DMS153 treated with DMSO at 0.1 percent for 48 hours (cell line): ENCODE measurements around the gene TSPEAR.

ENCODE experiments used
- DNase-seq: peaks from one replicate; lab custom pipeline; 2025; ENCODE audit not compliant: unreplicated experiment; lab: John Stamatoyannopoulos, UW

The TSPEAR gene

DNA sequence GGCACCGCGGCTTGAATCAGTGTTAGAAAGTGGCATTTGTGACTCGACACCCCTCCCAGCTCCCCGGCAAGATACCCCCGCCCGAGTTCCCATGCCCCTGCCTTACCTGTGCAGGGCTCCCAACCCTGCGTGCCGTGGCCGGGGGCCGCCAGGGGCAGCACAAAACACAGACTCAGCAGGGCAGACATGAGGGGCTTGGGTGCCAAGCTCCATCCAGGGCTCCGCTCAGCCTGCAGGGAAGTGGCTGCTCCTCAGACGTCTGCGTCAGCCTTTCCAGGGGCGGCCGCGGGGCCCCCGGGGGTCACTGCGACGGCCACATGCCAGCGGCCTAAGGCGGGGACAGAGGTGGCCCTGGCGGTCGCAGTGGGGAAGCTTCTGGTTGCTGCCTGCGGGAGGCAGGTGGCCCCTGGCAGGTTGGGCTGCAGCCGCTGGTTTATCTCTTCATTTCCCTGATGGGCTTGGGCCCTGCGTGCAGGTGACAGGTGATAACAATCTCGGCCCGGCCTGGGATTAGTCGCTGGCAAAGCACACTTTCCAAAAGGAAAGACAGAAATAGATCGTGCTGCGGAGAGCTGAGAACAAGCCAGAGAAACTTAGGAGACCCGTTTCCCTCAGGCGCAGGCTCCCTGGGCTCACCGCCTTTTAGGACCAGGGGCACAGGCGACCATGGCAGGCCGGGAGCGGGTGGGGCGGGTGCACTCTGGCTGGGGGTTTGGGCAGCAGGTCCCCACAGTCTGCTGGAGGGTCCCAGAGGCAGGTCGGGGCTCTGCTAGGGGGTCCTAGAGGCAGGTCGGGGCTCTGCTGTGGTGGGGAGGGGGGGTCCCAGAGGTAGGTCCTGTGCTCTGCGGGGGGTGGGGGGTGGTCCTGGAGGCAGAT lies at the start of gene TSPEAR:
Gene TSPEAR (minus strand): TSS at position 246 of the 876 bp plus-strand sequence. CDS start 58 bp downstream, at position 188.
- peak; percentile 54 for DNase-seq

DNA sequence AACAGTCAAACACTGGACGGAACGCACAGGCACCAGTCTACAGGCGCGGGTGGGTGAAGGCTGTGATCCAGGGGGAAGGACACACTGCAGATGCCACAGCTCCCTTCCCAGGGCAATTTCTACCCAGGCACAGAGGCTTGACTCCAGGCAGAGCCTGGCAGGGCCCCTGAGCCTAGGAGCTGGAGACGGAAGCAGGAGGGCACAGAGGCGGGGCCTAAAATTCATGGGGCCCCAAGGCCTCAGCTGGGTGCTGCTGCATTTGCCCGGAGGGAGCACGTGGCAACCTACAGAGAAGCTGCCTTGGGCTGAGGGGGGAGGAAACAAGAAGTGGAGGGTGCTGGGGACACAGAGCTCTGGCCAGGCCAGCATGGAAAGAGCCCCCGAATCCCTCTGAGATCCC lies 49.0 kb upstream of the TSPEAR start:
- no peak for DNase-seq

DNA sequence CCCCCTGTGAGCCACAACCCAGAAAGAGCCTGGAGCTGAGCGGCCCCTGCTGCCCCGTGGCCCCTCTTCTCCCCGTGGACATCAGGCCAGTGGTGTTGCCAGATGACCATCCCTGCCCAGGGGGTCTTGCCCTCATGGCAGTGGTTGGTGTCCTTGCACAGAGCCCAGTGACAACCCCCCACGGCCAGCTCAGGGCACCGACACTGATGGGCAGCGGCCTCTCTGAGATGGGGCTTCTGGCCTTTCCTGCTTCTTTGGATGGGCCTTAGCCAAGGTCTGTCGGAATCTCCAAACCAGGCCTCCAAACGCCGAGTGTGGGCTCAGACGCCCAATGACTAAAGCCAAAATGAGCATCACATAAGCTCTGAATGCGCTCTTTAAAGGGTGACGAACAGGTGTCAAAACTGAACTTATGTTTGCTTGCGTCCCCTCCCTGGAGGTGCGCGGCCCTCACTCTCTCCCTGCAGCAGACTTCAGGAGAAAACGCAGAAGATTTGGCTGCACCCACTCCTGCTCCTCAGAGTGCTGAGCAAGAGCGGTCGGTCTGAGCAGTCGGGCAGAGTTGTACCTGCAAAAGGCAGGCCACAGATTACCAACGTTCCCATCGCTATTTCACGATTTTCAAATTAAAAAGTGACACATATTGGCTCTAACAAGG lies 48.4 kb upstream of the TSPEAR start:
- no peak for DNase-seq

DNA sequence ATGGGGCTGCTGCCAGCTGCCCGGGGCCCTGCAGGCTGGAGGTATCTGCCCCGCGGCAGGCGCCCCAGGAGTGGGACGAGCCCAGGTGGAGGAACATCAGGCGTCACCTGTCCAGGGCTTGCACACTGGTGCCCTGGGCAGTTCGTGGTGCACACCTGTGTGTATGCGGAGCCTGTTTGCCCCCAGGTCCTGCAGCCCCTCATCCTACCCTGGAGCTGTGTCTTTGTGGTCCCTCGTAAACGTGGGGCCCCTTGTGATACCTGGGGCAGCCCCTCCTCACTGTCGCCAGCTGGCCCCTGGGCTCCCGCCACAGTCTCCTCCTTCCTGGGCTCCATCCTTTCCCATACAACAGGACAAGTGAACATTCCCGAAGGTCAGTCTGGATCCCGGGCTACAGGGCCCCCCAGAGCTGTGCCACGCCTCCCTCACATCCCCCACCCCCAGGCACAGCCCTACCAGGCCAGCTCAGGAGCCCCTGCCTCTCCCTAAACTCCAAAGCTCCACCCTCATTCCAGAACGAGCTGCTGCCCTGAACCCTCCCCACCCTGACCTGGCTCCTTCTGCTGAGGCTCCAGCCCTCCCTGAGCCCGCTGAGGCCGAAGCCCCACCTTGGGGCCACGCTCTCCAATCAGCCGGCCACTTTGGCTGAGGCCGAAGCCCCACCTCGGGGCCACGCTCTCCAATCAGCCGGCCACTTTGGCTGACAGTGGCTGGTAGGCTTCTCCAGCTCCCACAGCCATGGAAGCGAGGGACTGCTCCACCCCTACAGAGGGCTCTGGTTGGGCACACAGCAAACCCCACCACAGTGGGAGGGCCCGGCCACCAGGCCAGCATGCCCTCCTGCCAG lies 47.6 kb upstream of the TSPEAR start:
- DNase-seq = no peak

DNA sequence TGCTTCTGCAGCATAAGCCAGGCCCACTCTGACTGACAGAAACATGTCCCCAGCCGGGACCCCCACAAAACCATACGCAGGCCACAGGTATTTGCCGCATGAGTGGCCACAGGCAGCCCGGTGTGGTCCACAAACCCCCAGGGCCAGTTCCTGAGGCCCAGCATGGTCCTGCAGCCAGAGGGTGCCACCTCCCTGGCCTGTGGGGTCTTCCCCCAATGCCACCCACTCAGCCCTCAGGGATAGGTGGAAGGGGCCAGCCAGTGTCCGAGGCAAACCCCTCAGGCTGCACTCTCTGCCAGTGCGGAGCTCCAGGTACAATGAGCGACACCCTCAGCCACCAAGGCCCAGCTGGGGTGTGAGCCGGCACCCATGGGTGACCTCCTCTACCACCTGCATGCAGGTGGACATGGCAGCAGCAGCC lies 46.8 kb upstream of the TSPEAR start:
- no peak for DNase-seq

DNA sequence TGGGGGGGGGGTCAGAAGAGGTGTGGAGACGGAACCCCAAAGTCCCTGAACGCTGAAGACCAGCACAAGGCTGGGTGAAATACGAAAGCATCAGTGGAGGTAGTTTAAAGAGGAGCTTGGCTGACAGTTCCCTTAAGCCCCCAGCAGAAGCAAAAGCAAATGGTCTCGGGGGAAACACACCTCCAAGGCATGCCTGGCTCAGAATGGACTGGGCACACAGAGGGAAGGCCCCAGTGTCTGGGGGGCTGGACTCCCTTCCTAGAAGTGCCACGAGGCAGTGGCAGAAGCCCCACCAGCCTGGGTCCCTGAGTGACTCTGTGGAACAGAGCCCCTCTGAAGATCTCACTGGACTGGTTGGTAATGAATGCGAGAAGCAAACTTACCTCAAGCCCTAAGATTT lies 46.4 kb upstream of the TSPEAR start:
- no peak for DNase-seq

DNA sequence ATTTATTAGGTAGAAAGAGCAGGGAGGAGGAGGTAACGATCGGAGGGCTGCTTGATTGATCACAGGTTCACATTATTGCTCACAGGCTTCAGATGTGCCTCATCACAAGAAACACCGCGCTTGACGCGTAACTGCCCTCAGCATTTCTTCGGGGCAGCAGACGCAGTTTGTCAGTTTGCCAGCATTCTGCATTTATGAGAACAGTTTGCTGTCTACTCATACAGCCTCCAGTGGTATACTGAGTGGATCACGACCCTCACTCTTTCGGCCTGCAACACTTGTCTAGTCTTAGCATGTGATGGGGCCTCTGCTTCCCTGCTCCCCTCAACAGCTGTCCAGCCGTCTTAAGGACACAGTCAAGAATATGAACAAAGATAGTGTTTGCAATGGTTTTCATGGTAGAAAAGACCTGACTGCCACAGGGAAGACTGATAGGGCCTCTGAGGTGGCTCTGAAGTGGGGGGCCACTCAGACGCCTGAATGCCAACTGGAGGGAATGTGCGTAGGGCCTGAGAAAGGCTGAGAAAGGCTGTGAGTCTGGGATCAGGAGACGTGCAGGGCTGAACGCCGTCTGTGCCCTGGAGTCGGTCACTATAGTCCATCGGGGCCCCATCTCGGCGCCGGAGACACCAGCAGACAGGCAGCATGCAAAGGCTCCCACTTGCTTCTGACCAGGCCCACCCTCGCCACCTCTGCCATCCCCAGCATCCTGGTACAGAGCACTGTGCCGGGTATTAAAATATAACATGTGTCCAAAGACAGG lies 45.2 kb upstream of the TSPEAR start:
- DNase-seq = no peak

DNA sequence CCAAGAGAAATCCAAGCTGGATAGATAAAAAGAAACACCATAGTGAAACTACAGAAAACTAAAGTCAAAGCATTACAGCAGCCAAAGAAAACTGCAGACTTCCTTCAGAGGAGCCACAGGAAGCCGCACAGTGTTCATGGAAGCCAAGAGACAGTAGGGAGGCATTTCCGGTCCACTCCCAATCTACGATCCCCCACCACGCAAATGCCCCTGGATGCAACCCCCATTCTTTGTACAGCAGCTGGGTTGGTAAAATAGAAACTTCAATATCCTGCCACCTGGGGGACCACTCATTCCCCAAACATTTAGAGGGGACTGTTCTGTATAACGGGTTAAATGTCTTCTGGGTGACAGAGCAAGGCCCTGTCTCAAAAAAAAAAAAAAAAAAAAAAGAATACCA lies 43.9 kb upstream of the TSPEAR start:
- no peak for DNase-seq

DNA sequence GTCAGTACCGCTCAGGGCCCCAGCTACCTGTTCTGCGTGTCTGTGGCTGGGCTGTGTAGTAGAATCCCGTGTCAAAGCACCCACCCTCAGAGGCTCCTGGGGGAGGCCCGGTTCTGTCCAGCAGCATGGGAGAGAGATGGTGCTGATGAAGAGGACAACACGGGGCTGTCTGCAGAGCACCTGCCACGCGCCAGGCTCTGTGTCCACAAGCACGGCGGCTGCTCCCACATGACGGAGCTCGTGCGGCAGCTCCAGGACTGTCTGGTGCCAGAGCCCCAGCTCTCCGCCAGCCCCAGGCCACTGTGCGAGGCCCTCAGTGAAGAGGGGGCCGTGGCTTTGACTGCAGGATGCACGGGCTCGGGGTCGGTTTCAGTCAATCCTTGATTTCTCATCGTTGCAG lies 42.0 kb upstream of the TSPEAR start:
- no peak for DNase-seq

DNA sequence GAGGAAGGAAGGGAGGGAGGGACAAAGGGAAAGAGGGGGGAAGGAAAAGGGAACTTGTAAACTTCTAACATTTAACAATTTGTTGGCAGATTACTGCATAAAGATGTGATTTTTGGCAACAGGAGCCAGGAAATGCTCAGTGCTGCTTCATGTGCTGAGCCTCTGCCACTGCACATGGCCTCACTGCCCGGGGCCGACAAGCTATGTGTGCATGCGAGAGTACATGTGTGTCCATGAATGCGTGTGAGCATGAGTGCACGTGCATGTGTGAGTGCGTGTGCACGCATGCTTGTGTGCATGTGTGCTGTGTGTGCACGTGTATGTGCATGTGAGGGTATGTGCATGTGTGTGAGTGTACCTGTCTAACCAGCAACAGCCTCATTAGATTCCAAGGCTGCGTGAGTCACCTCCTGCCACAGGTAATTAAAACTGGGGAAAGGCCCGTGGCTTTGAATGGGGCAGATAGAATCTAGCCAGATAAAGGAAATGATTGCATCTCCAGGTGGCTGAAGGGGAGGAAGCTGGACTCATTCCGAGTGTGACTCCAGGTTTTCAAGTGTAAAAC lies 41.4 kb upstream of the TSPEAR start:
- peak; percentile 23 for DNase-seq

DNA sequence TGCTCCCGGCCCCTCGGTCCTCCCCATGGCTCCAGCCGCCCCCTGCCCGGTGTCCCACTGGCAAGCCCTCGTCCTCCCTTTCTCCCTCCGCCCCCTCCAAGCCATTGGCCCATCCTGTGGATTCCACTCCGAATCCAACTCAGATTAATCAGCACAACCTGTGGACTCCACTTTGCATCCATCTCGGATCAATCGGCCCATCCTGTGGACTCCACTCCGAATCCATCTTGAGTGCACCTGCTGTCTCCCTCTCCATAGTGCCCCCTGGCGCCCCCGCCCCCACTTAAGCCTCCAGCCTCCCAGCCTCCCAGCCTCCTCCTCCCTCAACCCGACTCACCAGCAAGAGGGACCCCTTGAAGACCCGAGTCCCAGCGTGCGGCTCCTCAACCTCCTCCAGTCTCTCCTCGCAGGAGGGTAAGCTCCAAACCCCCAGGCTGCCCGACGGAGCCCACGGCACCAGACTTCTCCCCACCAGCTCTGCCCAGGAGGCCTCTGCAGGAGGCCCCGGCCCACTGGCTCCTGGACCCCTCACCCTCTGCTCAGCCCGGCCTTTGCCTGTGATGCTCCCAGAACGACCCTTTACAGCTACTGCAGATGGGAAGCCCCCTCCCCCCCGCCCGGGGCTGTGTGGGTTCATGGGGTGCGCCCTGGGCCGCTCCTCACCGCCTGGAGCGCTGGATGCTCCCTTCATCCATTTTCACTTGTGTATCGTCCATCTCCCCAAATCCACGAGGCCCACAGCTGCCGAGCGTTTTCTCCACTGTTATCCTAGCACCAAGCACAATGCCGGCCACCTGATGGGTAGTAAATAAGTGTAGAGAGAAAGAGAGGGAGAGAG lies 40.6 kb upstream of the TSPEAR start:
- DNase-seq = no peak

DNA sequence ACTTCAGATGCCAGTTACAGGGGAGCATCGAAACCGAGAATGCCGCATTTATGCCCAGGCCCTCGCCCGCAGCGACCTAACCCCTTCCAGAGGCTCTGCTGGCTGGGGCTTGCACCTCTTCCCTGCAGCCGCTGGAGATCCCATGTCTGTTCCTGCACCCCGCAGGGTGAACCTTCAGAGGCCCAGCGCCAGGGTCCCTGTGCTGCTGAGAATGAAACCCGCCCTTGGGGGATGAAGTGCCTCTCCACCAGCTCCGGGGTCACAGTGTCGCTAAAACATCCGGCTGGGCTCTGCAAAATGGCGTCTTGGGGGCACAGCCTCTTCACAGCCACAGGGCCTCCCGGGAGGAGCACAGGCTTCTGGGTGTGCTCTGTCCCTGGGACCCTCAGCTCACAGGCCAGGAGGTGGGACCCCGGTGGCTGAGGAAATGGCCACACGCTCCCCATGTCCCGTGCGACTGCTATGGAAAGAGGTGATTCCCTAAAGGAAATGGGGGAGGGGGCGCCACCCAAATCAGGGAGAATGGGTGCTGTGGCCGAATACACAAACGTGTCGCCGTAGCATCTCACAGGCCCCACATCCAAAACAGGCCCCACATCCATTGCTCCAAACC lies 39.9 kb upstream of the TSPEAR start:
- no peak for DNase-seq

DNA sequence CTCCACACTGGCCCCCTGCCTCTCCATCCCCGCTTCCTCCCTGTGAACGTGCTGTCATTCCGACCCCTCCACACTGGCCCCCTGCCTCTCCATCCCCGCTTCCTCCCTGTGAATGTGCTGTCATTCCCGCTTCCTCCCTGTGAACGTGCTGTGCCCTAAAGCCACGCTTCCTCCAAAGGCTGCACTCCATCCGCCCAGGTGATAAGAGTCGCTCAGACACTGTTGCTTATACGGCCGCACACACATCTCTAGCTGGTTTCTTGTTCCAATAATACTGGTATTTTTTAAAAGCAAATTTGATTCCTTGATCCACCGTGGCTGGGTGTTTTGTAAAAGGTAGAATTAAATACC lies 39.3 kb upstream of the TSPEAR start:
- DNase-seq = no peak

DNA sequence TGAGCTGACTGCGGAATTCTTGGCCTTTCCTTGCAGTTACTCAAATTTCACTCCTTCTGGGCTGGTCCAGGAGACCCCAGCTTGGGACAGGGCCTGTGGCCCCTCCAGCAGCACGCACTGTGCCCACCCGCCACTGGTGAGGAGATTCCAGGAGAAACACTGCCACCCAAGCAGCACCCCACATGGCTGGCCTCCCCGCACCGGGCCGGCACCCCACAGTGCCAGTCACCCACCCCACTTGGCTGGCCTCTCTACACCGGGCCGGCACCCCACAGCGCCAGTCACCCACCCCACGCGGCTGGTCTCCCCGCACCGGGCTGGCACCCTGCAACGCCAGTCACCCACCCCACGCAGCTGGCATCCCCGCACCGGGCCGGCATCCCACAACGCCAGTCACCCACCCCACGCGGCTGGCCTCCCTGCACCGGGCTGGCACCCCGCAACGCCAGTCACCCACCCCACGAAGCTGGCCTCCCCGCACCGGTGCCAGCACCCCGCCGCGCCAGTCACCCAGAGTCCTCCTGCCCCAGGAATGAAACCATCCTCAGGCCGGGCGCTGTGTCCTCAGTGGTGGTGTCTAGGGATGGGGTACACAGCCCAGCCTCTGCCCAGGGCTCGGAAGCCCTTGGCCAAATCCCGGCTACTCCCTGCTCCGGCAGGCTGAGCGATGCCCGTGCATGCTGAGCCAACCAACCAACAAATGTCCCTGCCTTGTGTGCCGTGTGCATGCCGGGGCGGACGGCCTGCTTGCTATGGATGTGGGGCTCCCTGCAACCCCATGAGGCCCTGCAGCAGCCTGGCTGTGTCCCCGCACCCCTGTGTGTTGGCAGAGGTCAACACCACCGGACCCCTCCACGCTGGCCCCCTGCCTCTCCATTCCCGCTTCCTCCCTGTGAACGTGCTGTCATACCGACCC lies 38.6 kb upstream of the TSPEAR start:
- no peak for DNase-seq

DNA sequence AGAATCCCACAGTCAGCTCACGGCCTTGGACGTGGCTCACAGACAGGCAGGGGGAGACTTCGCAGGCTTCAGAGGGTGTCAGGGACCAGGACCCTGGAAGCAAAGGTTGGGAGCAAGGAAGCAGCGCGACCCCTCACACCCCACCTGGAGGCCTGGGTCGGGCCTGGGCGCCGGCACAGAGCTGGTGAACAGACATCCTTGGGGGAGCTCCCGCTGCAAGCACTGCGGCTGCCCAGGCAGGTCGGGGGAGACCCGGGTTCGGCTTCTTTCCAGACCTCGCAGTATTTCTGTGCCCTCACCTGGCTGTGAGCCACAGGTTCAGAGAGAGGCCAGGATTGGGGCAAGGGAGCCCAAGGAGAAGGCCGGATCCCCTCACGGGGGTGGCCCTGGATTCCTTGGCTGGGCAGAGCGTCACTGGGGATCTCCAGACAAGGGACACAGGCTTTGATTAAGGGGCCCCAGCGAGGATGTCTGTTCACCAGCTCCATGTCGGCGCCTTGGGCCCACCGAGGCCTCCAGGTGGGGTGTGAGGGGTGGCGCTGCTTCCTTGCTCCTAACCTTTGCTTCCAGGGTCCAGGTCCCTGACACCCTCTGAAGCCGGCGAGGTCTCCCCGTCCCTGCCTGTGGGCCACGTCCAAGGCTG lies 37.9 kb upstream of the TSPEAR start:
- no peak for DNase-seq

DNA sequence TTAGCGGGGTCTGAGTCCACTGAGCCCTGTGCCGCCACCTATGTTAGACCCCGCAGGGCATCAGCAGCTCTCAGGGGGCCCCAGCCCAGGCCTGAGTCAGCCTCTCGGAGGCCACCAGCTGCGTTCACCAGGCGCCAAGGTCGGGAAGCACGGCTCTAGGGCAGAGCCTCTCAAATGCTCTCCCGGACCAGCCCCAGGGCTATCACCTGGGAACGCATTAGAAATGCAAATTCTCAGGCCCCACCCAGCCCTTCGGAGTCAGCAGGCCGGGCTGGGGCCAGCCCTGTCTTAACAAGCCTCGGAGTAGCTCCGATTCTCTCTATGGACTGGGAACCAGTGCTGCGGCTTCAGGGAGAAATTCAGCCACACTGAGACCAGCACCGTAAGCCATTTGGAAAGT lies 37.2 kb upstream of the TSPEAR start:
- no peak for DNase-seq

DNA sequence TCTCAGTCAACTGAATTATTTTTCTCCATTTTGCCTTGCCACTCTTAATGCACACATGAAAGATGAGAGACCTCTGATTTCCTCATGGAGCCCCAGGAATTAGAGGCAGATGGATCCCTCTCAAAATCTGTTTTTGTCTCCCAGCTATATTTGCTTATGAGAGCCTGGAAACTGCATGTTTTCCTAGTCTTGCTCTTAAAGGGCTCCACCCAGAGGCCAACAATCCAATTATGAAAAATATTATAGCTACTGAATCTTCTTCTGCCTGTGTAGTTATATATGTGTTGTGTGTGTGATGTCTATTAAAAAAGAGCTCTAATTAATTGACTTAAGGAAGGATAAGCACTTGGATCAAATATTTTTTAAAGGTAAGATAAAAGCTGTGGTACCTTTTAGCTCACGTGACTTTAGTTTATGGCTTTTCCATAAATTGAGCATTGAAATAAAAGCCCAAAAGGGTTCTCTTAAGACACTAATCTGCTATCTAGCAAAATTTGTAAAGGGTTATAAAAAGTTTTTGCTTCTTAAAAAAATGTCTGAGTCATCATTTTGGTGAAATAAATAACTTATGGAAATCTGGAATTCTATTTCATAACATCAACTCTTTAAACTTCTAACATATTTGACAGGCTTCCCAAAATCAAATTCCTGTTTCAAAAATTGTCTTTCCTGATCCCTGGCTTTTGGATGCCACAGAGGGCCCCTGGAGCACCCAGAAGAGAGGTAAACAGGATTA lies 31.2 kb upstream of the TSPEAR start:
- peak; percentile 57 for DNase-seq
